H54 (cell line): Measurements from ENCODE around the gene HABP2.

Experiments used
- DNase-seq: peaks from one replicate; pipeline ENCODE4 v3.0.0; 2011; ENCODE audit warnings: low spot score, mixed read lengths; ENCODE audit not compliant: insufficient read length
- FAIRE-seq: peaks from 3 replicates; lab custom pipeline; 2011; peaks lifted over from hg19 to GRCh38; lab: Jason Lieb, UNC
- POLR2A ChIP-seq: IDR thresholded peaks from 2 replicates; pipeline ENCODE4 v1.6.1; 2011; ENCODE audit warnings: low read depth, mild to moderate bottlenecking, low read length

The HABP2 gene

GRCh38 chr10:113537672-113538071, 15.2 kb upstream of the HABP2 start:
- no peak for TF ChIP-seq POLR2A
- no peak for FAIRE-seq
- no peak for DNase-seq

- no peak for TF ChIP-seq POLR2A
- no peak for DNase-seq
- no peak for FAIRE-seq
These were observed 14.7 kb upstream of the HABP2 start for GRCh38 chr10:113538151-113538550.

DNA sequence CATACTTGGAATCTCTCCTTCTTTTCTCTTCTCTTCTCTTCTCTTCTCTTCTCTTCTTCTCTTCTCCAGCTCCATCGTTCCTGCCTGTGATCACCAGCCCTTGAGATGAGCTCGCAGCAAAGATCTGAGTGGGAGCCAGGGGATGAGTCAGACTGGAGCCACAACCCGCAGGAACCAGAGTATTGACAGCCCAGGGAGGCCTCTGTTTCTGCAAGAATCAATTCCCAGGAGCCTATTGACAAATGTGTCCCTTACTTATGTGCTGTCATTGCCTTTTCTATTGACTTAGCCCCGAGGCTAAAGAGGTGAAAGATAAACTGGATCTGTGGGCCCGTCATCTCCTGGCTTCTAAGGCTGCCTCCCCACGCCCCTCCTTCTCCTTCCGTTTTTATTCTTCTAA, 13.1 kb upstream of the HABP2 start:
- no peak for TF ChIP-seq POLR2A
- DNase-seq (peak; percentile 19), FAIRE-seq (no peak)

- FAIRE-seq (no peak), DNase-seq (no peak)
- TF ChIP-seq POLR2A = no peak
These were observed 11.9 kb upstream of the HABP2 start for GRCh38 chr10:113540845-113541548.

- no peak for FAIRE-seq
- DNase-seq = no peak
- TF ChIP-seq POLR2A = no peak
These were observed 11.3 kb upstream of the HABP2 start for GRCh38 chr10:113541549-113541927.

DNA sequence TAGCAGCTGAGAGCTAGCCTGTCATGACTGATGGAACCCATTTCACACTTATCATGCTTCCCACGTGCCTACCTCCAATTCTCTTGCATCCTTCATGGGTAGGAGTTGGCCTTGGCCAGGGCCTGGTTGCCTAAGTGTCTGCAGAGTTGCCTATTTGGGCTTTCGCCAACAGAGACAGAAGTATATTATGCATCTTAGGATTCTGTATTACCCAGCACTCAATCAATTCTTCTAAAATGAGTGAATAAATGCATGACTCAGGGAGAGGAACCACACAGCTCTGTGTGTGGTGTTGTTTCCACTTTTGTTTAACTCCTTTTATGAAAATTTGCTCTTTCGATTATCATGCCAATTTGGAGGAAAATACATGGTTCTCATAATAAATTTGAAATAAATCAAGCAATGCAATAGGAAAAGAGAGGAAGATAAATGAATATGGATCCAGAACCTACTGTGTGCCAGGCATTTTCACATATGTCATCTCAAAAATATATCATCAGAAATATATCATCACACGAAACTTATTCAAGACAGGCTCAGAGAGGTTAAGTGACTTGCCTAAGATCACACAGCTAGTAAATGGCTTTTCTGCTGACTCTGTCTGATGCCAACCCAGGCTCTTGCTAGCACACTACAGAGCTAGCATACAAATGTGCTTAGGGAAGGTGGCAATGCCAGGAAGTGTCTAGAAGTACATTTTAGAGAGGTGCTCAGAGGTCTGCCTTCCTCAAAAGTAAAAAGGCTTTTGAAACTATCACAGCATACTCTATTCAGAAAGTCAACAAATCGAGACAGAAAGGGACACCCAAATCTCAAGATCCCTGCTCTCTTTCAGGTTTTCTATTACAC, 9.5 kb upstream of the HABP2 start:
- DNase-seq (no peak), FAIRE-seq (no peak)
- no peak for TF ChIP-seq POLR2A

GRCh38 chr10:113544392-113544791, 8.5 kb upstream of the HABP2 start:
- TF ChIP-seq POLR2A = no peak
- DNase-seq = no peak
- no peak for FAIRE-seq

GRCh38 chr10:113547426-113547825, 5.4 kb upstream of the HABP2 start:
- DNase-seq (no peak), FAIRE-seq (no peak)
- TF ChIP-seq POLR2A = no peak

- FAIRE-seq (no peak), DNase-seq (no peak)
- no peak for TF ChIP-seq POLR2A
These were observed 3.0 kb upstream of the HABP2 start for GRCh38 chr10:113549856-113550255.

DNA sequence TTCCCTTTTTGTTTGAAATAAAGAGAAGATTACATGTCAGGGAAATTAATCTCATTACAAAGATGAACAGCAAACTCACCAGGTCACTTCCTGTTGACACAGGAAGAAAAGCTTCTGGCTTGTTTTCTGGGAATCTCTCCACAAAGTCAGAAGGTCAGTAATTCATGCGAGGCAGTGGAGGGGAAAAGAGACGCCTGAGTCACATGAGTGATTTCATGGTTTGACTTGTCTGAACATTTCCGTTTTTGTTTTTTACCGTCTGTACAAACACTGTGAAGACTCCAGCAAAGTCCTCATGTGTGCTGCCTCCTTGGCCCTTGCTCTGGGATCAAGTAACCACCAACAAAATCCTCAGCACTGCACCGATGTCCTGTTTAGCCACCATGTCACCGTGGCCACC, 2.5 kb upstream of the HABP2 start:
- FAIRE-seq (no peak), DNase-seq (no peak)
- no peak for TF ChIP-seq POLR2A

DNA sequence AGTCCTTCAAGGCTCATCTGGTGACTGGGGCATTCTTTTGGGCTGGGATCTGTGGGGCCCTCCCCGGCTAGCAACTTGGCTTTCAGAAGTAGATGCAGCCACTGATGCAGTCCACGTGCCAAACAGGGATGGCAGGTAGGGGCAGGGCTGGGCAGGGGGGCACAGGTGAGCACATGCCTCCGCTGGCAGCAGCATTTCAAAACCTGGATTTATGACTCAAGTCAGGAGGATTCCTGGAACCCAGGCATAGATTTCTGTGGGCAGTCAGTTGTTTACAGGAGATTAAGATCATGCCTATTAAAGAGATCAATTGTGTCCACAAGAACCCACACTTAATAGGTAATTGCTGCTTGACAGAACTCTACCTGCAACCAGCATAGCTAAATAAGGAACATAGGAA, 839 bp upstream of the HABP2 start:
- FAIRE-seq (no peak), DNase-seq (no peak)
- no peak for TF ChIP-seq POLR2A

DNA sequence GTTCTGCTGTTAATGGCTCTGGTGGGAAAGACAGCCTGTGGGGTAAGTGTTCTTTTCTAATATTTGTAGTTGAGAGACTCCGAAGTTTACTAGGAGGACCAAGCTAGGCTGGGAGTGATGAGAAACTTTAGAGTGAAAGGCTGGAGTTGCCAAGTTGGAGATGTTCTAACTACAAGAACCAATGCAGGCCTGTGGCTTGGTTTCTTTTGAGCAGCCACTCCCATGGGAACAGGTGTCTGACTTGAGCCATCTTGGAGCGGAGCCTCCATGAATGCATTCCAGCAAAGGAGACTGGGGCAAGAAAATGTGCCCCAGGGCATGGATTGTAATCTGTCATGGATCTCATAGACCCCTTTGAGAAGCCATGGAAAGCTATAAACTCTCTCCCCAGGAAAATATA, 296 bp downstream of the HABP2 start:
- no peak for FAIRE-seq
- no peak for TF ChIP-seq POLR2A
- no peak for DNase-seq

DNA sequence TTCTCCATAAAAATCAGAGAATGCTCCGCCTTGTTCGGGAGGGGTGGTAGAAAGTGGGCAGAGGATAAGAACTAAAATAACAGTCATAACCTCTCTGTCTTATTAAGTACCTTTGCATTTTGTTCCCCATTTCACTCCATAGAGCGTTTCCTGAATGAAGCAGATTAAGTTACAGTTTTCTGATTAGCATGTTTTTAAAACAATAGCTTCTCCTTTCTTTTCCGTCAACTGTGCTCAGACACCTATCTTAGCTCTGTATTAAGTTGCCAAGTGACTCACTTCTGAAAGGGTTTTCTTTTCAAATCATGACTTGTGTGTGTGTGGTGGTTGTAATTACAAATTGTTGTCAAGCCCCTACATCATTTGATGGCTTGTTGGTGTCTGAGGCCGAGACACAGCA, 1.4 kb downstream of the HABP2 start:
- FAIRE-seq = no peak
- TF ChIP-seq POLR2A = no peak
- no peak for DNase-seq

GRCh38 chr10:113555245-113555644, 2.4 kb downstream of the HABP2 start:
- DNase-seq (no peak), FAIRE-seq (no peak)
- no peak for TF ChIP-seq POLR2A

- no peak for TF ChIP-seq POLR2A
- FAIRE-seq (no peak), DNase-seq (no peak)
These were observed 2.9 kb downstream of the HABP2 start for GRCh38 chr10:113555751-113556150.
